ENCODE measurements around the gene UQCR11.

The UQCR11 gene

GRCh38 chr19:1585243-1585580, 20.1 kb downstream of the UQCR11 start:
- no peak for DNase-seq

GRCh38 chr19:1584500-1585242, 20.6 kb downstream of the UQCR11 start:
- DNase-seq = no peak

- no peak for DNase-seq
These were observed 23.1 kb downstream of the UQCR11 start for GRCh38 chr19:1582201-1582600.

- no peak for DNase-seq
These were observed 24.3 kb downstream of the UQCR11 start for GRCh38 chr19:1580957-1581356.

- no peak for DNase-seq
These were observed 24.9 kb downstream of the UQCR11 start for GRCh38 chr19:1580382-1580781.

GRCh38 chr19:1579222-1579621, 26.0 kb downstream of the UQCR11 start:
- no peak for DNase-seq

GRCh38 chr19:1577929-1578618, 27.2 kb downstream of the UQCR11 start:
- no peak for DNase-seq

GRCh38 chr19:1577090-1577928, 28.0 kb downstream of the UQCR11 start:
- DNase-seq = no peak

- no peak for DNase-seq
These were observed 28.8 kb downstream of the UQCR11 start for GRCh38 chr19:1576242-1577089.

- DNase-seq = no peak
These were observed 29.7 kb downstream of the UQCR11 start for GRCh38 chr19:1575323-1576241.

GRCh38 chr19:1574354-1575136, 30.7 kb downstream of the UQCR11 start:
- no peak for DNase-seq

GRCh38 chr19:1572795-1573194, 32.5 kb downstream of the UQCR11 start:
- no peak for DNase-seq

GRCh38 chr19:1571358-1571757, 33.9 kb downstream of the UQCR11 start:
- DNase-seq = no peak

GRCh38 chr19:1570836-1571235, 34.4 kb downstream of the UQCR11 start:
- no peak for DNase-seq

GRCh38 chr19:1569997-1570396, 35.3 kb downstream of the UQCR11 start:
- DNase-seq = no peak

GRCh38 chr19:1568320-1569019, 36.8 kb downstream of the UQCR11 start, which contains the start of gene MEX3D:
Gene MEX3D (minus strand): TSS chr19:1568325. CDS start chr19:1568058, 267 bp downstream.
- DNase-seq = no peak

- no peak for DNase-seq
These were observed 37.4 kb downstream of the UQCR11 start for GRCh38 chr19:1567848-1568227.

- DNase-seq = no peak
These were observed 38.0 kb downstream of the UQCR11 start for GRCh38 chr19:1567116-1567847.

- DNase-seq = no peak
These were observed 38.7 kb downstream of the UQCR11 start for GRCh38 chr19:1566392-1567115.

Measured in cerebellar nuclear complex (tissue), 1 donor.